ENCODE measurements around the gene GP2.

The GP2 gene

DNA sequence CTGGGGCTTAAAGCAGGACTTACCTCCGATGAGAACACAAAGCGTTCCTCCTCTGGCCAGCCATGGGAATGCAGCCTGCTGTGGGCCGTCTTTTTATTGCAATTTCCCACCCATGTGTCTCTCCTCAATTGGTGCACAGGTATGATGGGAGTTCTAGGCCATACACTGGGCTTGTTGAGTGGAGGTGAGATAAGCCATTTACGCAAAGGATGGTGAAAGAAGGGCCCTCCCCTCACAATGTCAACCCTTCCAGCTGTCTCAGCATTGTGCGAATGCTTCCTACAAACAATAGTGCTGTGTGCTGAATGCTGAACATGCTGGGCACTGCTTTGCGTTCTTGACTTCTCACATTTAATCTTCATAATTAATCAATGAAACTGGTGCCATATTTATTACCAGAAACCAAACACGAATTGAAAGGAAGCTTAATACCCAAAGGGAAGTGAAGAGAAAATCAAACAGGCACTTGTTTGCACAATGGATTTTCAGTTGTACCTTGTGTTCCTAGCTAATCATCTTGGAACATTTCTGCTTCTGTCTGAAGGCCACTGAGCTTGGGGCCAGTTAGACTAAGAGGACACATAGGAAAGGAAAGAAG lies at the start of gene GP2:
TSS of gene GP2 (minus strand) at position 70 of the 598 bp plus-strand sequence. CDS start 1,082 bp downstream, outside the sequence.
- intact Hi-C loops (cut with DNase I): no loop called here
- no peak for DNase-seq

GRCh38 chr16:20372701-20373100 lies 45.4 kb upstream of the GP2 start:
- DNase-seq: no peak
- intact Hi-C loops (cut with DNase I): no loop called here

DNA sequence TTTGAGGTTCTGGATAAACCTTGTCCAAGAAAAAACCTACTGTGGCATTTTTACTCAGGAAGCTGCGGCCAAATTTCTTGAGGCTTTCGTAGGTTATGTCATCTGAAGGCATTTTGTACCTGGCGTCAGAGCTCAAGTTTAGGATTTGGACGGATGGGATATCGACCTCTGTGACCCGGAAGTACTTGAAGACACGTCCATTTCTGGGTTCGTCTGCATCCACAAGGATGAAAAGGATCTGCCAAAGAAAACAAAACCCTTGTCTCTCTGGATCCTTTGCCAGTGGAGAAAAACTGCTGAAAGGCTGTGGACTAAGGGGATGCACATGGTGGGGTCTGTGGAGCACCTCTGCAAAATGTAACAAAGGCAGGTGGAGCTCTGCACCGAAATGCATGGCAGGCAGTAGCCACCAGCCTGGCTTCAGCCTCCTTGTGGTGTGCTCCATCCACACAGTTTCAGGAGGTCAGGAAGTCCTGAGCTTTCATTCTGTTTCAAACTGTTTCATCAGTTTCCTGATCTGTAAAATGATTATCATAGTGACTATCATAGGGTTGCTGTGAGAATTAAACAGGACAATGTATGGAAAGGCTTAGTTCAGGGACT lies 42.2 kb upstream of the GP2 start:
- DNase-seq: no peak
- intact Hi-C loops (cut with DNase I): no loop called here

- intact Hi-C loops (cut with DNase I): no loop called here
- DNase-seq: no peak
Observed at GRCh38 chr16:20364051-20364450, 36.7 kb upstream of the GP2 start.

GRCh38 chr16:20363191-20363590 lies 35.9 kb upstream of the GP2 start:
- intact Hi-C loops (cut with DNase I): no loop called here
- DNase-seq: no peak

DNA sequence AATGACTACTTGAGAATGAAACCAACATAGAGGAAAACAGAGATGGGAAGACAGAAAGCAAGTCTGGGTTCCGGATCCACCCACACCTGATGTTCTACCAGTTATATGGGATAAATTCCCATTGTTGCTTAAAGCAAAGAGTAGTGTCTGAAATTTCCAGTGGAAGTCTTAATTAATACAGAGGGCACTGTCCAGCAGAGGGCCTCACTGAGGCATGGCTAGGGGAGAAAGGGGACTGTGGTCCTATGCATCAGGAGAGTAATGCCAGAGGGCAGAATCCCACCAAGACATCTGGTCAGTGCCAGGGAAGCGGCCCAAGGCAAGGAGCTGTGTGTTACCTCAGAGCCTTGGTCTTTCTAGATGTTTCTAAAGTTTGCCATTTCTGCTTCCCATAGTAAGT lies 32.7 kb upstream of the GP2 start:
- no peak for DNase-seq
- intact Hi-C loops (cut with DNase I): no loop called here

DNA sequence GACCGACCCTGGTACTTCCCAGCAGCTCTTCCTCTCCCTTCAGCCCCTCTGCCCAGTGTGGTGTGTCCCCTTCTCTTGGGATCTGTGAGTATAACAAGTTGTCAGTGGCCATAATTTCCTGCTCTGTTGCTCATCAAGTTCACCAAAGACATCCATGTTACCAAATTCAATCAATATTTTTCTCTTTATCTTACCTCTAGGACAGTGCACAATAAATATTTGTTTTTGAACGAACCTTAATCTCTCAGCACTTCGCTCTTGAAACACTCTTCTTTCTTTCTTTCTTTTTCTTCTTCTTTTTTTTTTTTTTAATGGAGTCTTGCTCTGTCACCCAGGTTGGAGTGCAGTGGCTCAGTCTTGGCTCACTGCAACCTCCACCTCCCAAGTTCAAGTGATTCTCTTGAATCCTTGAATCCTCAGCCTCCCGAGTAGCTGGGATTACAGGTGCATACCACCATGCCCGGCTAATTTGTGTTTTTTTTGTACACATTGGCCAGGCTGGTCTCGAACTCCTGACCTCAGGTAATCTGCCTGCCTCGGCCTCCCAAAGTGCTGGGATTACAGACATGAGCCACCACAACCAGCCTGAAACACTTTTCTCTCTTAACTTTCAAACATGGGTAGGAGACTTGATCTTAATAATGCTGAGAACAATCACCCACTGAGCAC lies 27.9 kb upstream of the GP2 start:
- intact Hi-C loops (cut with DNase I): no loop called here
- DNase-seq: no peak

- intact Hi-C loops (cut with DNase I): no loop called here
Observed at GRCh38 chr16:20353379-20353778, 26.1 kb upstream of the GP2 start.

GRCh38 chr16:20352615-20353014 lies 25.3 kb upstream of the GP2 start, which contains the start of gene UMOD:
TSS of gene UMOD (minus strand) at chr16:20352715. CDS start at chr16:20350737, 1,978 bp downstream.
- intact Hi-C loops (cut with DNase I): no loop called here

More at GRCh38 chr16:20353379-20353778, 26.1 kb upstream of the GP2 start:
- no peak for DNase-seq

GRCh38 chr16:20349615-20350014 lies 22.3 kb upstream of the GP2 start:
- no peak for DNase-seq
- intact Hi-C loops (cut with DNase I): no loop called here

More at GRCh38 chr16:20352615-20353014, 25.3 kb upstream of the GP2 start, which contains the start of gene UMOD:
- no peak for DNase-seq

DNA sequence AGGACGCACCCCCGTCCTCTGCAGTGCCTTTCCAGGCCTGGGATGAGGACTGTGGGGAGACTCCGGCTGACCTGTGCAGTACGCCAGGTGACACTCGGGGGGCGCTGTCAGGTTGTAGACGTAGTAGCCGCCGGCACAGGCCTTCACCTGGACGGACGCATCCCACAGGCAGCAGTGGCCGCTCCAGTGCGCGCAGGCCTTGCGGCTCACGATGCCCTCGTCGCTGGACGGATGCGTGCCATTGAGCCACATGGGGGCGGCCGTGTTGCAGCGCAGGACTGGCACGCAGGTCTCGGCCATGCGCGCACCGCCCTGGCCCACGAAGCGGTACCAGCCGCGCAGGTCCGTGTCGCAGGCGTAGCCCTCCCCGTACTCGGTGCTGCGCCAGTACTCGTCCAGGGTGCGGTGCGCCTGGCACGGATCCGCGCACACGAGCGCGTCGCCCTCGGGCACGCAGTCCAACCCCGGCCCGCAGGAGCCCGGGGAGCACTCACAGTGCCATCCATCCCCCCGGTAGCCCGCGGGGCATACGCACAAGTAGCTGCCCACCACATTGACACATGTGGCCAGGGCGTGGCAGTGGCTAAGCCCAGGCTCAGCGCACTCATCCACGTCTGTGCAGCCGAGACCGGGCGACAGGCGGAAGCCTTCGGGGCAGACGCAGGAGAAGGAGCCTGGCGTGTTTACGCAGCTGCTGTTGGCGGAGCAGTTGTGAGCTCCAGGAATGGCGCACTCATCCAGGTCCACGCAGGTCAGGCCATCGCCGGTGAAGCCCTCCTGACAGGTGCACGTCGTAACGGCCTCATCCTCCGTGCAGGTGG lies 21.3 kb upstream of the GP2 start:
- intact Hi-C loops (cut with DNase I): no loop called here
- DNase-seq: no peak

DNA sequence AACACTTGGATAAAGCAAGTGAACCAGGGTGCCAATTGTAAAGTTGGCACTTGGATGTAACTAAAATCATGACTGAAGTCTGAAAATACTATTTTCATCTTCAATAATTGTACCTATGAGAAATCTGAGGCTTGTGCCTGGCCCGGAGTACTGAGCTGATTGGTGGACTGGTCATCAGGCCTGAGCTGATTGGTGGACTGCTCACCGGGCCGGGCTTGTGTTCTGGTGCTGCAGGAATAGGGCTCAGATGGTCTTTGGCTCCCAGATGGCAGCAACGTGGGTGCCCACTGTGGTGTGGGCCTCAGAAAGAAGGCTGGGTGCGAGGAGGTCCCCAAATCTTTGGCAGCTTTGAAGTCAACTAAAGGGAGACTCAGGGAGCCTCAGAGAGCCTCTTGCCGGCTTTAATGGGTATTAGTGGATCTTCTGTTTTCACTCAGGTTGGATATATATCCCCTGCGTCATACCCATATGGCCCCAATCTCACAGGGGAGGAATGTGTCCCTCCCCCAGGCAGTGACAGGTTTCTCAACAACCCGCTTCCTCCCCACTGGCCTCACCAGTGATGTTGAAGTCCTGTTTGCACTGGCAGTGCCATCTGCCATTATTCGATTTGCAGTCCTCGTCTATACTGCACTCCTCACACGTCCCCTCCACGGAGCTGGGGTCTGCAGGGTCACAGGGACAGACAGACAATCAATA lies 20.5 kb upstream of the GP2 start:
- intact Hi-C loops (cut with DNase I): no loop called here
- no peak for DNase-seq

DNA sequence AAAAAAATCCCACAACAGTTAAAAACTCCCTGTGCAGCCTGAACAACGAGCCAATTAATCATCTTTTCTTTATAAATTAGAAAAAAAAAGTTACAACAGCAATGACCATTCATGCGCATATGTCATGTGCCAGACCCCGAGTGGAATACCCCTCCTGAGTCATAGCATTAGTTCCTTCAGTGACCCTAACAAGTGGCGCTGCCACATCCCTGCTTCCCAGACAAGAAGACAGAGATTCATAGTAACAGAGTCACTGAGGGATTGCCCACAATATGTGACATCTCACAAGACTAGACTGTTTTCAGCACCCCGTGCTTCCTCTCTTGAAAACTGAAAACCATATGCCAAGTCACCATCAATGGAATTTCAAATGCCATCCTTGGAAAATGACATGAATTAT lies 17.3 kb upstream of the GP2 start:
- no peak for DNase-seq

GRCh38 chr16:20339744-20340143 lies 12.4 kb upstream of the GP2 start:
- intact Hi-C loops (cut with DNase I): no loop called here
- DNase-seq: no peak

More for the DNA sequence above, 17.3 kb upstream of the GP2 start:
- intact Hi-C loops (cut with DNase I): no loop called here

GRCh38 chr16:20336955-20337354 lies 9.6 kb upstream of the GP2 start:
- no peak for DNase-seq
- intact Hi-C loops (cut with DNase I): no loop called here

- DNase-seq: no peak
- intact Hi-C loops (cut with DNase I): no loop called here
Observed at GRCh38 chr16:20334396-20334795, 7.1 kb upstream of the GP2 start.

- intact Hi-C loops (cut with DNase I): no loop called here
- DNase-seq: no peak
Observed at GRCh38 chr16:20333120-20333519, 5.8 kb upstream of the GP2 start.

DNA sequence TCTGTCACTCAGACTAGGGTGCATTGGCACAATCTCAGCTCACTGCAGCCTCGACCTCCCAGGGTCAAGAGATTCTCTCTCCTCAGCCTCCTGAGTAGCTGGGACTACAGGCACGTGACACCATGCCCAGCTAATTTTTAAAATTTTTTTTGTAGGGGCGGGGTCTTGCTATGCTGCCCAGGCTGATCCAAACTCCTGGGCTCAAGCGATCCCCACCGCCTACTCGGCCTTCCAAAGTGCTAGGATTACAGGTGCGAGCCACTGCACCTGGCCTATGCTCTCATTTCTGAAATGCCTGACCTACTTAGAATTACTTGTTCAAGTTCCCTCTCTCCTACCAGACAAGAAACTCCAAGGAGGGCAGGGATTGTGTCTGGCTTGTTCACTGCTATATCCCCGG lies 5.1 kb upstream of the GP2 start:
- intact Hi-C loops (cut with DNase I): no loop called here
- DNase-seq: no peak

- intact Hi-C loops (cut with DNase I): no loop called here
- DNase-seq: no peak
Observed at GRCh38 chr16:20331635-20332034, 4.3 kb upstream of the GP2 start.

- intact Hi-C loops (cut with DNase I): no loop called here
- DNase-seq: no peak
Observed at GRCh38 chr16:20329392-20330138, 2.3 kb upstream of the GP2 start.

Measured in posterior cingulate gyrus (tissue), 11 donors.